Activated CD8-positive, alpha-beta memory T cell treated with anti-CD3 and anti-CD28 coated beads, Interleukin-2, amount 10 ng/mL, durations not matched to agents 7 days and 5 days (primary cell): ENCODE measurements around the gene ADCY2. TPM values are rescaled to one million over a fixed set of nuclear protein-coding genes. Genes with fewer than 3 reads are reported as not detected.

Experiments used
- ATAC-seq: fragments of 150-1000 bp; cut with Tn5 transposase; one replicate; pipeline ENCODE4 v1.10.0; 2021; ENCODE audit warnings: moderate library complexity
- CTCF ChIA-PET: fragments of 350-600 bp; sonication (Branson Sonifier 250); formaldehyde crosslinking; loops from one replicate; lab custom pipeline; 2021; ENCODE audit warnings: antibody characterized with exemption; lab: Charles Lee
- DNase-seq: peaks from one replicate; pipeline ENCODE4 v3.0.0-alpha.2; 2020
- H3K27ac Mint-ChIP-seq: one replicate; pipeline ENCODE4 v1.8.0; 2021; ENCODE audit warnings: mild to moderate bottlenecking, mixed read lengths
- H3K27me3 Mint-ChIP-seq: one replicate; pipeline ENCODE4 v1.8.0; 2021; ENCODE audit warnings: mixed read lengths
- H3K36me3 Mint-ChIP-seq: one replicate; pipeline ENCODE4 v1.8.0; 2021; ENCODE audit warnings: mild to moderate bottlenecking, mixed read lengths
- H3K4me1 Mint-ChIP-seq: one replicate; pipeline ENCODE4 v1.8.0; 2021; ENCODE audit warnings: mixed read lengths
- H3K4me3 Mint-ChIP-seq: one replicate; pipeline ENCODE4 v1.8.0; 2021; ENCODE audit warnings: mild to moderate bottlenecking, moderate library complexity, mixed read lengths
- H3K9me3 Mint-ChIP-seq: one replicate; pipeline ENCODE4 v1.8.0; 2022; ENCODE audit warnings: low read depth, mixed read lengths
- total RNA-seq, 2 experiments: library from RNA; stranded (reverse); gene quantifications; one replicate each; pipeline ENCODE4 v1.2.3, GENCODE V29; 2021

ADCY2 gene
- total RNA-seq, 2 experiments from 2014 or later = not detected

DNA sequence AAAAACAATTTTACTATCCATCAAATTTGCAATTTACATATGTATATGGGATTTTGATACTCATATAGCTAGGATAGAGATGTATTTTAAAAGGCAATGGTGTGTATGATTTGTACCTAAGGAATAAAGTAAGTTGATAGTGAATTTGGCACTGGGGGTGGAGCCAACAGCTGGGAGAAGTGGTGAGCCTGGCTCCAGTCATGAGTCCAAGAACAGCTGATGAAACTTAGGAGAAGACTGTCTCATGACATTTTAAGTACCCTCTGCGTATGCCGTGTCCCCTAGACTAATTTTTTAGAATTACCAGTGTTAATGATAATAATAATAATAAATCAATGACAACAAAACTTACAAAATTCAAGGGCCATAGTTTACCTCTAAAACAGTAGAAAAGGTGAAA, 181.4 kb downstream of the ADCY2 start:
- H3K36me3 Mint-ChIP-seq = no peaks in the 10 kb centered on the region

DNA sequence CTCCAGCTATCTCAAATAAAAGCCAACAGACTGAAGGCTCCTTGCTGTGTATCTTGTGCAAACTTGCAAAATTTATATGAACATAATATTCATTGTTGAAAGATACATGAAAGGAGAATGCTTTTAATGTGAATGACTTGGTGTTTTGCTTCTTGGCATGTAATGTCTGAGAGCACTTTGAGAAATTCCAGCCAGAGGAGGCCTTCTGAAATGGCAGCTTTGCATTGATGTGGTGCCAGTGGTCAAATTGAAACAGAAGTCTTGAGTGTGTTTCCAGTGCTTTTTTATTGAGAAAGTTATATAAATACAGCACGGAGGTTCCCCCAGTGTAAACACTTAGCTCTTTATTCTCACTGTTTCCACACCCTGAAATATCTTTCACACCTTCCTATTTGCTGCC, 182.1 kb downstream of the ADCY2 start:
- Mint-ChIP-seq H3K36me3 (no peaks in the 10 kb centered on the region), H3K4me3 (no peak overlapping the region), H3K9me3 (peaks cover 2% of the 10 kb centered on the region), H3K27me3 (no peaks in the 10 kb centered on the region), H3K27ac (no peak overlapping the region), H3K4me1 (no peaks in the 10 kb centered on the region)
- CTCF ChIA-PET = no interaction called here
- no peak for DNase-seq
- ATAC-seq = no peak

More for the DNA sequence above, 181.4 kb downstream of the ADCY2 start:
- Mint-ChIP-seq H3K27me3 (no peaks in the 10 kb centered on the region), H3K9me3 (peaks cover 2% of the 10 kb centered on the region), H3K4me1 (no peaks in the 10 kb centered on the region), H3K27ac (no peak overlapping the region), H3K4me3 (no peak overlapping the region)
- ATAC-seq (no peak), DNase-seq (no peak)
- CTCF ChIA-PET = no interaction called here

DNA sequence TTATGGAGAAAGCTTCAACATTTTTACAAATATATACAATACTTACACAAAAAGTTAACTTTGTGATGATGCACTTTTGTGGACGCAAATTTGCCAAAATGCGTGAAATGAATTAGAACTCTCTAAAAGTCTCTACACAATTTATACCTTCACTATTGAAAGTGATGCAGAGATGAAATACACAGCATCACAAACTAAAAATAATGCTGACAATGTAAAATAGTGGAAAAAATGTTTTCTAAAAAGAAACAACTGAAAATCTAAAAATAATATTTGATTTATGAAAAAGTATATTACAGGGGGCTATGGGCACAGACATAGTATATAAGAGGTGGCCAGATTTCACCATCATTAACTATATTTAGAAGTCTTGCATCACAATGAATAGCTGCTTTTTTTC, 188.8 kb downstream of the ADCY2 start:
- no peak overlapping the region for H3K27ac Mint-ChIP-seq
- DNase-seq (no peak), ATAC-seq (no peak)
- H3K4me3 Mint-ChIP-seq = no peak overlapping the region
- no peaks in the 10 kb centered on the region for H3K27me3 Mint-ChIP-seq
- CTCF ChIA-PET = no interaction called here
- H3K36me3 Mint-ChIP-seq = no peaks in the 10 kb centered on the region
- no peaks in the 10 kb centered on the region for H3K4me1 Mint-ChIP-seq
- peaks cover 2% of the 10 kb centered on the region for H3K9me3 Mint-ChIP-seq

GRCh38 chr5:7585807-7586206, 189.9 kb downstream of the ADCY2 start:
- H3K27ac Mint-ChIP-seq = no peak overlapping the region
- CTCF ChIA-PET = no interaction called here
- no peak overlapping the region for H3K4me3 Mint-ChIP-seq
- no peaks in the 10 kb centered on the region for H3K4me1 Mint-ChIP-seq
- H3K27me3 Mint-ChIP-seq = no peaks in the 10 kb centered on the region
- no peaks in the 10 kb centered on the region for H3K9me3 Mint-ChIP-seq
- no peak for ATAC-seq
- no peak for DNase-seq
- no peaks in the 10 kb centered on the region for H3K36me3 Mint-ChIP-seq

DNA sequence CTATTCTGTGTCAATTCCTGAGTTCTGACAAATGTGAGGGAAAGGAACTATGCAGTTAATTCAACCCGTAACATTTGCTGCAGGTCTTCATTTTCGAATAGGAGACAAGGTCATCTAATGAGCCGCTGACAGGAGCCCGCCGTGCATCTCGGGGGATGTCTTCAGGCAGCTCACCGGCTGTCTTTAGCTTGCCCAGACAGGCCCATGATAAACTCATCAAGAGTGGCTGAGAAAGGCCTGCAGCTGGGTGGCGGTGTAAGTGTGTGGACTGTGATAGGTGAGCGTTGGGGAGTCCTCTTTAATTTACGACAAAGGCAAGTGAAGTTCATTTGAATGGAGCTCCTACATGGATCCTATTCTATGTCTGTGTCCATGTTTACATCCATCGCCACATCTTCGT, 190.5 kb downstream of the ADCY2 start:
- ATAC-seq = no peak
- no peak for DNase-seq
- H3K27ac Mint-ChIP-seq = no peak overlapping the region

GRCh38 chr5:7589800-7590199, 193.9 kb downstream of the ADCY2 start:
- DNase-seq = no peak
- Mint-ChIP-seq H3K36me3 (no peaks in the 10 kb centered on the region), H3K27ac (no peak overlapping the region), H3K4me3 (no peak overlapping the region), H3K9me3 (no peaks in the 10 kb centered on the region), H3K4me1 (no peaks in the 10 kb centered on the region), H3K27me3 (no peaks in the 10 kb centered on the region)
- no peak for ATAC-seq
- CTCF ChIA-PET = no interaction called here

More for the DNA sequence above, 190.5 kb downstream of the ADCY2 start:
- no peak overlapping the region for H3K4me3 Mint-ChIP-seq
- no peaks in the 10 kb centered on the region for H3K4me1 Mint-ChIP-seq
- no peaks in the 10 kb centered on the region for H3K9me3 Mint-ChIP-seq
- H3K36me3 Mint-ChIP-seq = no peaks in the 10 kb centered on the region
- H3K27me3 Mint-ChIP-seq = no peaks in the 10 kb centered on the region
- CTCF ChIA-PET = no interaction called here

DNA sequence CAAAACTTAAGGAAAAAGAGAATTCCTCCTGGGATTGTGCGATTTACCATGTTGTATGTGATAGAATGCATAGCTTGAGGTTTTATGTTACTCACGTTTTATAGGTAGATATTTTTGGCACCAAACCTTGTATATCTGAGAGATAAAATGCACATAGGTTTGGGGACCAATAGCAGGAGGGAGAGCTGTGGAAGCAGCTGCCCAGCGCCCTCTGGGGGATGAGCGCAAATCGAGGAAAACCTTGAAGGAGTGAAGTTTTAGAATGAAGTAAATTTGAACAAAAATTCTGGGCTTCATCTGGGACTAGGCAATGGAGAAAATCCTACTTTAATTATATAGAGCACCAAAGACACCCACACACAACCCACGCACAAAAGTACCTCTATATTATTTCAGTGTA, 197.0 kb downstream of the ADCY2 start:
- DNase-seq = no peak
- no peaks in the 10 kb centered on the region for H3K36me3 Mint-ChIP-seq
- no peaks in the 10 kb centered on the region for H3K27me3 Mint-ChIP-seq
- no peak overlapping the region for H3K4me3 Mint-ChIP-seq
- H3K9me3 Mint-ChIP-seq = no peaks in the 10 kb centered on the region
- H3K27ac Mint-ChIP-seq = no peak overlapping the region
- ATAC-seq = no peak
- no peaks in the 10 kb centered on the region for H3K4me1 Mint-ChIP-seq
- CTCF ChIA-PET = no interaction called here

GRCh38 chr5:7597059-7597642, 201.2 kb downstream of the ADCY2 start:
- Mint-ChIP-seq H3K4me1 (no peaks in the 10 kb centered on the region), H3K36me3 (no peaks in the 10 kb centered on the region), H3K27ac (no peak overlapping the region), H3K4me3 (no peak overlapping the region), H3K27me3 (no peaks in the 10 kb centered on the region), H3K9me3 (peaks cover 4% of the 10 kb centered on the region)
- CTCF ChIA-PET = no interaction called here
- ATAC-seq = no peak
- DNase-seq = no peak

DNA sequence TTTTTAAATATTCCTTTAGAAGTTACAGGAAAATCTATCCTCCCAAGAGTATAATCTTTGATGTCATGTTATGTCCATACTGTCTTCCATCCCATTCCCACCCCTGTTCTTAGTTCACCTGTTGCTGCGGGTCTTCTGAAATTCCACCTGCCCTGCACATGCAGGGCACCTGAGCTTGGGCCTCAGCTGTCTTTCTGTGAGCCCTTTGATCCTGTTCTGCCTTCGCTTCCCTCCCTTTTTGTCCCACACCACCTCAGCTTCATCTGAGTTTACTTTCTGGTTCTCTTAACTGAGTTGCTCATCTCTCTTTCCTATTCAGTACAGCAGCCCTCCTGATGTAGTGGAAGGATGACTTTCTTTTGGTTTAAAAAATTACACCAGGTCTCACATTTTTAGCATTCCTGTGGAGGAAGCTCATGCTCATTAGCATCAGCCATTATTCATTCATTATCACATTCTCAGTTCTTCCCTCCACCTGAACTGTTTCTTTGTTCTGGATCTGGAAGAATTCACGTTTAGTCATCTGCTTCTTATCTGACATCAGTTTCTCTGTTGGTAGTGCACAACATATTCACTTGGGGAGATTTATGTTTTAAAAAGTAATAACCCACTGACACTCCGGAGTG, 211.0 kb downstream of the ADCY2 start:
- CTCF ChIA-PET = no interaction called here
- Mint-ChIP-seq H3K27me3 (no peaks in the 10 kb centered on the region), H3K4me3 (no peak overlapping the region), H3K4me1 (no peaks in the 10 kb centered on the region), H3K36me3 (no peaks in the 10 kb centered on the region), H3K27ac (no peak overlapping the region), H3K9me3 (peaks cover 2% of the 10 kb centered on the region)
- ATAC-seq = no peak
- no peak for DNase-seq

DNA sequence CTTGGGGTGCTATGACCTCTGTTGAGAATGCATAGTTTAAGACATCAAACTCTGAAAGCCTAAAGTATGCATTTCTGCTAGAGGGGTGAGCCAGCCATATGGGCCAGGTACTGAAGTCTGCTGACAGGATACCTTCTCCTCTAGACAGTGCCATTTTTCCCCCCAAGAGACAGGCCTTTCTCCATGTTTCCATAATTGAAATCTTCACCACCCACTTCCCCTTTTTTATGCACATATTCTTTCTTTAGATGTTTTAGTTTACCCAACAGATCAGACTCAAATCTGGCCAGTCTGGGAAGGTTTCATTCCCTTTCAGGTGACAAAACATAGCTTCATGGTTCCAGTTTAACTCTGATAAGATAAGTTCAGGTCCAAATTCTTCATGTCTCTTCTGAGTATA, 212.8 kb downstream of the ADCY2 start:
- no peaks in the 10 kb centered on the region for H3K36me3 Mint-ChIP-seq
- DNase-seq (no peak), ATAC-seq (no peak)
- H3K4me3 Mint-ChIP-seq = no peak overlapping the region
- no peak overlapping the region for H3K27ac Mint-ChIP-seq
- H3K4me1 Mint-ChIP-seq = no peaks in the 10 kb centered on the region
- peaks cover 5% of the 10 kb centered on the region for H3K9me3 Mint-ChIP-seq
- no peaks in the 10 kb centered on the region for H3K27me3 Mint-ChIP-seq
- CTCF ChIA-PET = no interaction called here

- DNase-seq (no peak), ATAC-seq (no peak)
- no peak overlapping the region for H3K4me3 Mint-ChIP-seq
- peaks cover 5% of the 10 kb centered on the region for H3K9me3 Mint-ChIP-seq
- H3K27me3 Mint-ChIP-seq = no peaks in the 10 kb centered on the region
- CTCF ChIA-PET = no interaction called here
- H3K4me1 Mint-ChIP-seq = no peaks in the 10 kb centered on the region
- no peaks in the 10 kb centered on the region for H3K36me3 Mint-ChIP-seq
- no peak overlapping the region for H3K27ac Mint-ChIP-seq
These were observed 213.8 kb downstream of the ADCY2 start for GRCh38 chr5:7609726-7610125.

DNA sequence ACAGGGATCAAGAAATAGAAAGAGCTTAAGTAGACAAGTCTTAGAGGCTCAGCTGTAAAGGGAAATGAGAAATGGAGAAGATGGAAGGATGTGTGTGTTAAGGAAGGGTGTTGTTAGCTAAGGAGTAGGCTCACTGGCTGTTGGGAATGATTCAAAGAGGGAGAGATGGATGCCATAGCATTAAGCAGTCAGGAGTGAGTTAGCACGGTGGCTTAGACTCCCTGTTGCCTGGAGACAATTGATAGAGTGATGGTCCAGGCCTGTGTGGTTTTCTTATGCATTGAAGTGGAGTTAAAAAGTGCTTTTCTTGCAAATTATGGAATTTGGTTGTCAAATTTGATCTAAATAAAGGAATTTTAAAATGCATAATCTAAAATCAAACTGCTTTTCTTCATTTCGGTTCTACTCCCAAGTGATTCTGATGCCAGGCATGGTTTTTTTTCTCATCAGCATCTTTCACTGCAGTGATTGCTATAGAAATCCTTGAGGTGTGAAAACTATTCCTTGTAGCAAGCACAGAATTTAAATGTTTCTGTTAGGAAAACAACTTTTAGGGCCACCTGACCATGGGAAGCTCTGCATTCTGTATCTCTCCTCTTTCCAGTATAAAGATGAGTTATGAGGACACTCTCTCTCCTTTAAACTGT, 214.7 kb downstream of the ADCY2 start:
- CTCF ChIA-PET = no interaction called here
- DNase-seq = no peak
- no peak for ATAC-seq
- no peaks in the 10 kb centered on the region for H3K36me3 Mint-ChIP-seq
- no peaks in the 10 kb centered on the region for H3K27me3 Mint-ChIP-seq
- no peak overlapping the region for H3K4me3 Mint-ChIP-seq
- no peaks in the 10 kb centered on the region for H3K4me1 Mint-ChIP-seq
- H3K27ac Mint-ChIP-seq = no peak overlapping the region
- H3K9me3 Mint-ChIP-seq = peaks cover 5% of the 10 kb centered on the region

DNA sequence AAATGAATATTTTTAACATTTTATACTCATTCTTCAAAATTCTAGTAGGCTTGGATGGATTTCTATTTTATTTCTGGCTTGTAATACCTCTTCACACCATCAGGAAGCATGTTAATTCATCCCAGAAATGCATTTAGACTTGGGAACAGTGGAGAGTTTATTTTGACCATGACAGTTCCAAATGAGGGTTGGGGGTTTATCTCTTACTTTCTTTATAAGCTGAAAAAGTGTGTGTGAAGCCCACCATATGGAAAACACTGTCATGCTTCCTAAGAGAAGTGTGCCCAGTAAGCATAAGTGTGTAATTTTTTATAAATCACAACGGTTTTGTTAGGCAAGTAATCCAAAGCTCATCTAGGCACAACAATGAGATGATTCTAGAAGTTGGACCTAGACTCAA, 215.6 kb downstream of the ADCY2 start:
- DNase-seq (no peak), ATAC-seq (no peak)
- no peak overlapping the region for H3K27ac Mint-ChIP-seq
- no peaks in the 10 kb centered on the region for H3K36me3 Mint-ChIP-seq
- no peaks in the 10 kb centered on the region for H3K4me1 Mint-ChIP-seq
- H3K9me3 Mint-ChIP-seq = peaks cover 5% of the 10 kb centered on the region
- CTCF ChIA-PET = no interaction called here
- H3K27me3 Mint-ChIP-seq = no peaks in the 10 kb centered on the region
- H3K4me3 Mint-ChIP-seq = no peak overlapping the region

DNA sequence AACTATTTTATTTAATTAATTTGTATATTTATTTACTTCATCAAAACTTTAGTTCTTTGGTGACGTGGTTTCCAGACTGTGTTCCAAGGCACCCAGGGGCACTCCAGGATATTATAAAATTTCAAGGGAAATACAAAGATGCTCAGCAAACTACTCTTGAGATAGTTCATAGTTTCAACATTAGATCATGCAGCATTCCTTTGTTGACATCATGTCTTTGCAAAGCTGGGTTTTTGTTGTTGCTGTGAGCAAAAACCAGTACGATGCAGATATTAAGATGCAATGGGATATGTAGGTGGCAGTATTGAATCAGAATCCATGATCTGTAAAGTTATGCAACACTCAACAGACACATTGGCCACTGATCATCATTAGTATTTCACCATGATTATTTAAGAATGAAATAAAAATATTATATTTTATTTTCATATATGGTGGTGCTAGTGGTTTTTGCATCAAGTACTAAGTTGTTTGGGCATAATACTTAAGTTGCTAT, 219.7 kb downstream of the ADCY2 start:
- Mint-ChIP-seq H3K27ac (no peak overlapping the region), H3K27me3 (no peaks in the 10 kb centered on the region), H3K4me1 (no peaks in the 10 kb centered on the region), H3K4me3 (no peak overlapping the region), H3K36me3 (no peaks in the 10 kb centered on the region), H3K9me3 (peaks cover 5% of the 10 kb centered on the region)
- DNase-seq (no peak), ATAC-seq (no peak)
- CTCF ChIA-PET = no interaction called here
